Parathyroid adenoma (tissue), 2 donors: Measurements from ENCODE around the gene FBXW11.

Experiments
- H2AFZ ChIP-seq: fragments of 300-600 bp; sonication (generic); one replicate; pipeline ENCODE4 v1.7.0; 2017; ENCODE audit warnings: antibody characterized with exemption, mild to moderate bottlenecking
- H3K27ac ChIP-seq: fragments of 300-600 bp; sonication (generic); one replicate; pipeline ENCODE4 v1.7.0; 2017
- H3K27me3 ChIP-seq: fragments of 300-600 bp; sonication (generic); one replicate; pipeline ENCODE4 v1.7.0; 2017; ENCODE audit warnings: low read length; ENCODE audit not compliant: control insufficient read depth, insufficient read depth
- H3K36me3 ChIP-seq: fragments of 300-600 bp; sonication (generic); one replicate; pipeline ENCODE4 v1.7.0; 2017; ENCODE audit warnings: low read length; ENCODE audit not compliant: control insufficient read depth, insufficient read depth
- H3K4me1 ChIP-seq: fragments of 300-600 bp; sonication (generic); one replicate; pipeline ENCODE4 v1.7.0; 2017; ENCODE audit warnings: control low read depth
- H3K4me2 ChIP-seq: fragments of 300-600 bp; sonication (generic); one replicate; pipeline ENCODE4 v1.7.0; 2017; ENCODE audit warnings: low read length
- H3K4me3 ChIP-seq: fragments of 300-600 bp; sonication (generic); one replicate; pipeline ENCODE4 v1.7.0; 2017; ENCODE audit warnings: low read depth, low read length
- H3K79me2 ChIP-seq: fragments of 300-600 bp; sonication (generic); one replicate; pipeline ENCODE4 v1.7.0; 2017; ENCODE audit warnings: control low read depth
- H3K9ac ChIP-seq: fragments of 300-600 bp; sonication (generic); one replicate; pipeline ENCODE4 v1.7.0; 2017; ENCODE audit warnings: mild to moderate bottlenecking
- H3K9me3 ChIP-seq: fragments of 300-600 bp; sonication (generic); one replicate; pipeline ENCODE4 v1.7.0; 2017; ENCODE audit warnings: low read length; ENCODE audit not compliant: control insufficient read depth
- TF ChIP-seq, protein P1 (sequence below): fragments of 300-600 bp; sonication (generic); IDR thresholded peaks from one replicate; pipeline ENCODE4 v1.7.0; 2017; ENCODE audit warnings: antibody characterized with exemption, mild to moderate bottlenecking
- donor health status: primary hyperparathyroidism.

The FBXW11 gene

DNA sequence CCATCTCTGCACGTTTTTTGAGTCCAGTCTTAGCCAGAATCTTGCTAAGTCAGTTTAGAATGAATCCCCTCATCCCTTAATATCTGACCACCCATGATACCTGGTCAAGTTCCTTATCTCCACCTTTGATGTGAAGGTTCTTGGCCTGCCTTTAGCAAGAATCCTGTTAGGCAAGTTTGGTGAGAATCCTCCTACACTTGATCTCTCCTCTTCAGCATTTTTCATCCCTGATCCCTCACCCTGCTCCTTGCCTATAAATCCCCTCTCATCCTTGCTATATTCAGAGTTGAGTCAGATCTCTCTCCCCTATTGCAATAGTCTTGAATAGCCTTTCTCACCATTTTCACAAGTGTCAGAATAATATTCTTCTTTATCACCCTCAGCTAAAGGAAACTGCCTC is 189.8 kb downstream of the FBXW11 start:
- Histone ChIP-seq H3K79me2 (no peaks in the 10 kb centered on the region), H3K4me1 (no peaks in the 10 kb centered on the region), H3K4me2 (no peak overlapping the region), H3K9me3 (no peaks in the 10 kb centered on the region), H3K9ac (no peak overlapping the region), H3K27ac (no peak overlapping the region), H3K4me3 (no peak overlapping the region), H3K27me3 (no peaks in the 10 kb centered on the region), H2AFZ (no peak overlapping the region), H3K36me3 (no peaks in the 10 kb centered on the region)
- TF ChIP-seq, protein P1, sequence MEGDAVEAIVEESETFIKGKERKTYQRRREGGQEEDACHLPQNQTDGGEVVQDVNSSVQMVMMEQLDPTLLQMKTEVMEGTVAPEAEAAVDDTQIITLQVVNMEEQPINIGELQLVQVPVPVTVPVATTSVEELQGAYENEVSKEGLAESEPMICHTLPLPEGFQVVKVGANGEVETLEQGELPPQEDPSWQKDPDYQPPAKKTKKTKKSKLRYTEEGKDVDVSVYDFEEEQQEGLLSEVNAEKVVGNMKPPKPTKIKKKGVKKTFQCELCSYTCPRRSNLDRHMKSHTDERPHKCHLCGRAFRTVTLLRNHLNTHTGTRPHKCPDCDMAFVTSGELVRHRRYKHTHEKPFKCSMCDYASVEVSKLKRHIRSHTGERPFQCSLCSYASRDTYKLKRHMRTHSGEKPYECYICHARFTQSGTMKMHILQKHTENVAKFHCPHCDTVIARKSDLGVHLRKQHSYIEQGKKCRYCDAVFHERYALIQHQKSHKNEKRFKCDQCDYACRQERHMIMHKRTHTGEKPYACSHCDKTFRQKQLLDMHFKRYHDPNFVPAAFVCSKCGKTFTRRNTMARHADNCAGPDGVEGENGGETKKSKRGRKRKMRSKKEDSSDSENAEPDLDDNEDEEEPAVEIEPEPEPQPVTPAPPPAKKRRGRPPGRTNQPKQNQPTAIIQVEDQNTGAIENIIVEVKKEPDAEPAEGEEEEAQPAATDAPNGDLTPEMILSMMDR, result no peak

DNA sequence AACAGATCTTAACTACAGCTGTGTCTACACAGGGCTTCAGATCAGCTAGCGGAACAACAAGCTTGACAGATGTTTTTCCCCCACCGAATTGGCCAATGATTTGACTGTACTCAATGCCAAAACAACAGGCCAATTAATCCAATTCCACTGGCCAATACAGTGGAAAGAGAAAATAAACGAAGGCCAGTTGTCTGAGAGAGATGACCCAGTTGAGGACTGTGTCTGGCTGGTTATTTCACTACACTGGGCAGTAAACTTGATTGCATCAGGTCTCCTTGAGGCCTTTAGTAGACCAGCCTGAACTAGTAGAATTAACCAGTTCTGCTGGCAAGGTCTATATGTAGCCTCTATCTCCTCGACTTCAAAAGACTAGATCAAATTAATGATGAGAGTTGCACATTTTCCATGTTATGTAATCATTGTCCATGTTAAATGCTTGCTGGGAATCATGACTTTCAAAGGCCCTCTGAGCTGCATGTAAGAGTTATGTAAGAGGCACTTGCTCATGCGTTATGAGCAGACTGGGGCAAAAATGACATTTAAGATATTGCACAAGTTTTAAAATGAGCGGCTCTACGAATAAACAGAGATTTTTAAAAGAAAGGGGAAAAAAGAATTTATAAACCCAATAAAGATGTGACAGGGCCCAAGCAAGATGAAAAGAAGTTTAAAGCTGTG is 192.5 kb downstream of the FBXW11 start:
- no peaks in the 10 kb centered on the region for H3K27me3 ChIP-seq
- no peaks in the 10 kb centered on the region for H3K36me3 ChIP-seq
- no peaks in the 10 kb centered on the region for H3K79me2 ChIP-seq
- H3K27ac ChIP-seq, result no peak overlapping the region
- TF ChIP-seq, protein P1, result no peak
- H3K9me3 ChIP-seq, result no peaks in the 10 kb centered on the region
- no peak overlapping the region for H3K9ac ChIP-seq
- no peak overlapping the region for H3K4me3 ChIP-seq
- H3K4me2 ChIP-seq, result no peak overlapping the region
- no peak overlapping the region for H2AFZ ChIP-seq
- H3K4me1 ChIP-seq, result no peaks in the 10 kb centered on the region

GRCh38 chr5:171813270-171813669 is 193.2 kb downstream of the FBXW11 start:
- Histone ChIP-seq H3K9me3 (no peaks in the 10 kb centered on the region), H3K79me2 (no peaks in the 10 kb centered on the region), H3K9ac (no peak overlapping the region), H3K36me3 (no peaks in the 10 kb centered on the region), H3K4me2 (no peak overlapping the region), H3K4me1 (no peaks in the 10 kb centered on the region), H3K27ac (no peak overlapping the region), H3K4me3 (no peak overlapping the region), H2AFZ (no peak overlapping the region), H3K27me3 (no peaks in the 10 kb centered on the region)
- TF ChIP-seq, protein P1, result no peak
